ENCODE measurements around the gene ALKBH2. TPM values are rescaled to one million over a fixed set of nuclear protein-coding genes. Genes with fewer than 3 reads are reported as not detected.

Gene ALKBH2
- total and polyA plus RNA-seq, 7 experiments from 2014 or later, result 13.2 to 23.2 (median 18.0) TPM

DNA sequence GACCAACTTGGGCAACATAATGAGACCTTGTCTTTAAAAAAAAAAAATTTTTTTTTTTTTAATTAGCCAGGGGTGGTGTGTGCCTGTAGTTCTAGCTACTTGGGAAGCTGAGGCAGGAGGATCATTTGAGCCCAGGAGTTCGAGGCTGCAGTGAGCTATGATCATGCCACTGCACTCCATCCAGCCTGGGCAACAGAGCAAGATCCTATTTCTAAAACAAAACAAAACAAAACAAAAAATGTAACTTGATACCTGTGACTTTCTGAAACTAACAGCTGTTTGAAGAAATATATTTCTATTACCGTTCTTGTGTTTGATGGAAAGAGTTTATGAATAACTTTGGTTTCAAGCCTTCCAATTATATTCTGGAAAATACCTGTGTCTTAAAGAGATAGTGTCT, 21.4 kb upstream of the ALKBH2 start:
- no peaks in the 10 kb centered on the region for H3K27me3 Mint-ChIP-seq
- Histone ChIP-seq H3K9me3 (ENCODE audit: control insufficient read depth in 2 of 3, low read length in 3 of 3) (no peaks in the 10 kb centered on the region), H3K27me3 (ENCODE audit: control insufficient read depth in 2 of 2, insufficient read depth in 2 of 2, low read length in 2 of 2) (no peaks in the 10 kb centered on the region), H3K4me1 (ENCODE audit: control insufficient read depth in 2 of 2, insufficient read depth in 2 of 2, low read length in 2 of 2) (peaks cover 0 to 7% of the 10 kb centered on the region in 2 donors), H3K36me3 (ENCODE audit: control insufficient read depth in 2 of 3, insufficient read depth in 3 of 3, low read length in 3 of 3) (no peaks in the 10 kb centered on the region), H3K4me3 (ENCODE audit: low read length) (no peak overlapping the region), H3K27ac (ENCODE audit: low read depth, low read length) (no peak overlapping the region)
- peaks cover 5 to 51% (median 40%) of the 10 kb centered on the region in 7 donors for H3K4me1 Mint-ChIP-seq
- H3K9me3 Mint-ChIP-seq, result no peaks in the 10 kb centered on the region
- peak overlapping the region in 3 of 10 donors; percentile 43 to 62 (median 60) for H3K4me3 Mint-ChIP-seq
- ATAC-seq, result no peak
- H3K27ac Mint-ChIP-seq, result no peak overlapping the region
- CTCF ChIA-PET, result no interaction called here
- peaks cover 0 to 15% (median 0%) of the 10 kb centered on the region in 5 donors for H3K36me3 Mint-ChIP-seq
- DNase-seq, result no peak
- intact Hi-C loops (cut with micrococcal nuclease), result loop anchor here (5.0 kb wide), 2 partner anchors 38 to 552 kb away; partner anchors contain the start of genes ISCU (in 1 of the 2) and SART3 (in 1 of the 2)
- POLR2A ChIA-PET, result no interaction called here

DNA sequence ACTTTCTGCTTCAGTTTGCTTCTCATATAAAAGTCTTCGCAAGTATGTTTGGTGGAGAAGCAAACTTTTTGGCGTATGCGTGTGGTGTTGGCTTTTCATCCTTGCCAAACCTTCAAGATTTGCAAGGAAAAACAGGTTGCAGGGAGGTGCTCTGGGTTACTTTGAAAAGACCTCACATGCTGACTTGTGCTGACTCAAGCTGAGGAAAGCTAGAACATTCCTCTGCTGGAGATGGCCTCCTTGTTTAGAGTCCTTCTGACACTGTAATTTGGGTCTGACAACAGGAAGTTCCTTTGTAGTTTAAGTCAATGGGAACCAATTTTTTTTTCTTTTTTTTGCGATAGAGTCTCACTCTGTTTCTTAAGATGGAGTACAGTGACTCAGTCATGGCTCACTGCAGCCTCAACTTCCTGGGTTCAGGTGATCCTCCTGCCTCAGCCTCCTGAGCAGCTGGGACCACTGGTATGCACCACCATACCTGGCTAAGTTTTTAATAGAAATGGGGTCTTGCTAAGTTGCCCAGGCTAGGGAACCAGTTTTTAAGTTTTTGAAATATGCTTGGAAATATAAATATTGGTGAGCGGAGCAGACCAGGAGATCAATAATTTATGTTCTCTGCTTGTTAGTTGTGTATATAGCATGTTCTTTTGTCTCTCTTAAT, 20.5 kb upstream of the ALKBH2 start:
- ChIA-PET POLR2A (no interaction called here), CTCF (no interaction called here)
- Mint-ChIP-seq H3K36me3 (peaks cover 0 to 15% (median 2%) of the 10 kb centered on the region in 5 donors), H3K27me3 (no peaks in the 10 kb centered on the region), H3K27ac (peak overlapping the region in 6 of 9 donors; percentile 2 to 43 (median 16)), H3K4me1 (peaks cover 5 to 51% (median 40%) of the 10 kb centered on the region in 7 donors), H3K4me3 (peak overlapping the region in 8 of 10 donors; percentile 1 to 56 (median 33)), H3K9me3 (no peaks in the 10 kb centered on the region)
- peaks cover 0 to 7% of the 10 kb centered on the region in 2 donors for H3K4me1 ChIP-seq (ENCODE audit: control insufficient read depth in 2 of 2, insufficient read depth in 2 of 2, low read length in 2 of 2)
- ATAC-seq, result no peak
- no peak for DNase-seq
- H3K36me3 ChIP-seq (ENCODE audit: control insufficient read depth in 2 of 3, insufficient read depth in 3 of 3, low read length in 3 of 3), result peaks cover 0 to 4% (median 0%) of the 10 kb centered on the region in 3 experiments
- no peak overlapping the region for H3K27ac ChIP-seq (ENCODE audit: low read depth, low read length)
- no peak overlapping the region for H3K4me3 ChIP-seq (ENCODE audit: low read length)
- H3K9me3 ChIP-seq (ENCODE audit: control insufficient read depth in 2 of 3, low read length in 3 of 3), result no peaks in the 10 kb centered on the region
- intact Hi-C loops (cut with micrococcal nuclease), result loop anchor here (2.0 to 5.0 kb wide), 3 partner anchors 39 to 551 kb away; partner anchors contain the start of genes ISCU (in 1 of the 2) and SART3 (in 1 of the 2)
- no peaks in the 10 kb centered on the region for H3K27me3 ChIP-seq (ENCODE audit: control insufficient read depth in 2 of 2, insufficient read depth in 2 of 2, low read length in 2 of 2)

DNA sequence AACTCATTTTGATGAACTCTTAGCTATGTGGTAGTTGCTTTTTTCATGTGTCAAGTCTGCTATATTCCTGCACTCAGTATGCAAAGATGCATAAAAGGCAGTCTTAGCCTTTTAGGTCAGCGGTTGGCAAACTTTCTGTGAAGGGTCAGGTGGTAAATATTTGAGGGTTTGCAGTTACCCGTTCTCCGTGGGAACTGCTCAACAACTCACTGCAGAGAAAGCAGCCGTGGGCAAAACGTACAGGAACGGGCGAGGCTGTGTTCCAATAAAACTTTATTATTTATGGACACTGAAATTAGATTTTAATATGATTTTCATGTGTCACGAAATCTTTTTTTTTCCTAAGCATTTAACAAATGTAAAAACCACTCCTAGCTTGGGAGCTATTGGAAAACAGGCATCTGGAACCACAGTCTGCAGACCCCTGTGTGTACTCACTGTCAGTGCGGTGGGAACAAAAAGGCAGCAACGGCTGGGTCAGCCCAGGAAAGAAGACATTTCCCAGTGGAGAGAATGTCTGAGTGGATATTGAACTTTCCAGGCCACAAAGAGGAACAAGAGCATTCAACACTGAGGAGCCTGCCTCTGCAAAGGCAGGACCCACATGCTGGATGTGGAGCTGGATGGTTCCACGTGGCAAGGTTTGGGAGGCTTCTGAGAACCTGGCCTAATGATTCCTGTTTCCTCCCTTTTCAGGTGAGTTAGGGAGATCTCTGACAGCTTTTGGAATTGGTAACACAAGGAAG, 19.6 kb upstream of the ALKBH2 start:
- peaks cover 5 to 51% (median 40%) of the 10 kb centered on the region in 7 donors for H3K4me1 Mint-ChIP-seq
- ATAC-seq, result no peak
- H3K9me3 Mint-ChIP-seq, result no peaks in the 10 kb centered on the region
- H3K27ac ChIP-seq (ENCODE audit: low read depth, low read length), result no peak overlapping the region
- no peaks in the 10 kb centered on the region for H3K9me3 ChIP-seq (ENCODE audit: control insufficient read depth in 2 of 3, low read length in 3 of 3)
- ChIA-PET POLR2A (interaction anchor here (1.2 kb wide), 1 partner anchor 20 kb away, joined by 8 read pairs; the partner anchor contains the start of gene ALKBH2), CTCF (interaction anchor here (0.6 to 1.6 kb wide), 7 partner anchors 7 to 281 kb away, joined by 3 to 7 read pairs (median 4); no protein-coding TSS in a partner anchor)
- H3K36me3 Mint-ChIP-seq, result peaks cover 0 to 16% (median 3%) of the 10 kb centered on the region in 5 donors
- peaks cover 0 to 7% of the 10 kb centered on the region in 2 donors for H3K4me1 ChIP-seq (ENCODE audit: control insufficient read depth in 2 of 2, insufficient read depth in 2 of 2, low read length in 2 of 2)
- intact Hi-C loops (cut with micrococcal nuclease), result loop anchor here (1.0 to 5.0 kb wide), 4 partner anchors 39 to 551 kb away; partner anchors contain the start of genes ISCU (in 1 of the 2) and SART3 (in 1 of the 2)
- H3K27me3 Mint-ChIP-seq, result no peaks in the 10 kb centered on the region
- H3K4me3 Mint-ChIP-seq, result peak overlapping the region in 4 of 10 donors; percentile 25 to 49 (median 38)
- H3K36me3 ChIP-seq (ENCODE audit: control insufficient read depth in 2 of 3, insufficient read depth in 3 of 3, low read length in 3 of 3), result peaks cover 0 to 7% (median 0%) of the 10 kb centered on the region in 3 experiments
- H3K27me3 ChIP-seq (ENCODE audit: control insufficient read depth in 2 of 2, insufficient read depth in 2 of 2, low read length in 2 of 2), result no peaks in the 10 kb centered on the region
- H3K4me3 ChIP-seq (ENCODE audit: low read length), result no peak overlapping the region
- DNase-seq, result no peak
- no peak overlapping the region for H3K27ac Mint-ChIP-seq

DNA sequence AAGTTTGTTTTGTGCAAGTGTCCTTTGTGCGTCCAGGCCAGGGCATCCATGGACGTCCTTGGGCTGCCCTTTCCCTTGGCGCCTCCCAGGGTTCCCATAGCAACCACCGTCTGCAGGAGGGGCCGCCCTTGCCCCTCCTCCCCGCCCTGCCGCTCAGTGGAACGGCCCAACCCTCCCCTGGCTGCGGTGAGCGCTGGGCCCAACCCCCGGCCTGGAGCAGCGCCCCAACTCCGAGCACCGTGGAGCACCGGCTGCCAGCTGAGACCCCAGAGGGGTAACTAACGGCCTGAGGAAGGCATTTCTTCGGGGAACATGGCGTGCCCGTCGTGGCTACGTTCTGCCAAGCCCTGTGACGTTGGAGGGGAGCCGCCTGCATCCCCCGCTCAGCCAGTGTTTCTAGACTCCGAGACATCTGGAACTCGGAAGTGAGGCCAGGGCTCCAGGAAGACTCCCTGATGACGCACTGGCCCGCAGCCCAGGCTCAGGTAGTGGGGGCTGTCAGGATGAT, 17.8 kb upstream of the ALKBH2 start:
- H3K36me3 Mint-ChIP-seq, result peaks cover 0 to 9% (median 5%) of the 10 kb centered on the region in 5 donors
- ChIA-PET POLR2A (interaction anchor here (0.9 to 1.2 kb wide), 2 partner anchors 13 to 44 kb away, joined by 3 to 7 read pairs; no protein-coding TSS in a partner anchor), CTCF (interaction anchor here (0.7 to 1.6 kb wide), 4 partner anchors 9 to 274 kb away, joined by 4 to 8 read pairs (median 6); no protein-coding TSS in a partner anchor)
- H3K9me3 Mint-ChIP-seq, result no peaks in the 10 kb centered on the region
- Histone ChIP-seq H3K9me3 (ENCODE audit: control insufficient read depth in 2 of 3, low read length in 3 of 3) (no peaks in the 10 kb centered on the region), H3K36me3 (ENCODE audit: control insufficient read depth in 2 of 3, insufficient read depth in 3 of 3, low read length in 3 of 3) (peaks cover 0 to 14% (median 3%) of the 10 kb centered on the region in 3 experiments), H3K4me1 (ENCODE audit: control insufficient read depth in 2 of 2, insufficient read depth in 2 of 2, low read length in 2 of 2) (peaks cover 0 to 5% of the 10 kb centered on the region in 2 donors), H3K27ac (ENCODE audit: low read depth, low read length) (peak overlapping the region; percentile 80), H3K4me3 (ENCODE audit: low read length) (peak overlapping the region; percentile 46), H3K27me3 (ENCODE audit: control insufficient read depth in 2 of 2, insufficient read depth in 2 of 2, low read length in 2 of 2) (no peaks in the 10 kb centered on the region)
- DNase-seq (peak; percentile 24 to 62 (median 48)), ATAC-seq (peak; percentile 89)
- peak overlapping the region; percentile 79 to 88 (median 84) for H3K4me3 Mint-ChIP-seq
- no peaks in the 10 kb centered on the region for H3K27me3 Mint-ChIP-seq
- intact Hi-C loops (cut with micrococcal nuclease), result loop anchor here (1.0 to 5.0 kb wide), 6 partner anchors 13 to 549 kb away; partner anchors contain the start of genes ALKBH2 (in 1 of the 2), ISCU (in 1 of the 2) and SART3 (in 1 of the 2)
- H3K4me1 Mint-ChIP-seq, result peaks cover 5 to 46% (median 39%) of the 10 kb centered on the region in 7 donors
- H3K27ac Mint-ChIP-seq, result peak overlapping the region; percentile 61 to 92 (median 77)

DNA sequence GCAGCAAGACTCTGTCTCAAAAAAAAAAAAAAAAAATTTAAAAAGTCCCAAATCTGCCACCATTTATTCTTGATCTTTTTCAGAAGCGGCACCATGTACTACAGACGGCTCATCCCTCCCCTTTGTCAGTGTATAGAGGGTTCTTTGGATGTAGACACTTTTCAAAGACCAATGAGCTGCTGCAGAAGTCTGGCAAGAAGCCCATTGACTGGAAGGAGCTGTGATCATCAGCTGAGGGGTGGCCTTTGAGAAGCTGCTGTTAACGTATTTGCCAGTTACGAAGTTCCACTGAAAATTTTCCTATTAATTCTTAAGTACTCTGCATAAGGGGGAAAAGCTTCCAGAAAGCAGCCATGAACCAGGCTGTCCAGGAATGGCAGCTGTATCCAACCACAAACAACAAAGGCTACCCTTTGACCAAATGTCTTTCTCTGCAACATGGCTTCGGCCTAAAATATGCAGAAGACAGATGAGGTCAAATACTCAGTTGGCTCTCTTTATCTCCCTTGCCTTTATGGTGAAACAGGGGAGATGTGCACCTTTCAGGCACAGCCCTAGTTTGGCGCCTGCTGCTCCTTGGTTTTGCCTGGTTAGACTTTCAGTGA, 16.6 kb upstream of the ALKBH2 start:
- no peak for DNase-seq
- no peak overlapping the region for H3K4me3 ChIP-seq (ENCODE audit: low read length)
- no peaks in the 10 kb centered on the region for H3K4me1 ChIP-seq (ENCODE audit: control insufficient read depth in 2 of 2, insufficient read depth in 2 of 2, low read length in 2 of 2)
- H3K9me3 ChIP-seq (ENCODE audit: control insufficient read depth in 2 of 3, low read length in 3 of 3), result no peaks in the 10 kb centered on the region
- Mint-ChIP-seq H3K4me1 (peaks cover under 1 to 35% (median 27%) of the 10 kb centered on the region in 7 donors), H3K9me3 (no peaks in the 10 kb centered on the region), H3K4me3 (peak overlapping the region in 7 of 10 donors; percentile 61 to 88 (median 85)), H3K27ac (peak overlapping the region in 8 of 9 donors; percentile 39 to 90 (median 76)), H3K27me3 (no peaks in the 10 kb centered on the region), H3K36me3 (peaks cover 0 to 18% (median 13%) of the 10 kb centered on the region in 5 donors)
- no peak for ATAC-seq
- intact Hi-C loops (cut with micrococcal nuclease), result loop anchor here (2.0 to 5.0 kb wide), 3 partner anchors 42 to 548 kb away; partner anchors contain the start of genes ISCU (in 1 of the 2) and SART3 (in 1 of the 2)
- H3K27ac ChIP-seq (ENCODE audit: low read depth, low read length), result peak overlapping the region; percentile 80
- no peaks in the 10 kb centered on the region for H3K27me3 ChIP-seq (ENCODE audit: control insufficient read depth in 2 of 2, insufficient read depth in 2 of 2, low read length in 2 of 2)
- POLR2A ChIA-PET, result interaction anchor here (1.2 kb wide), 2 partner anchors 10 to 11 kb away, joined by 4 to 7 read pairs; no protein-coding TSS in a partner anchor
- H3K36me3 ChIP-seq (ENCODE audit: control insufficient read depth in 2 of 3, insufficient read depth in 3 of 3, low read length in 3 of 3), result peaks cover 0 to 25% (median 3%) of the 10 kb centered on the region in 3 experiments
- CTCF ChIA-PET, result interaction anchor here (0.6 to 0.7 kb wide), 2 partner anchors 18 to 67 kb away, joined by 3 read pairs; no protein-coding TSS in a partner anchor
